Measurements from ENCODE around the gene CENPL.

GRCh38 chr1:173768206-173768605, 56.5 kb downstream of the CENPL start:
- TF ChIP-seq ZNF239 (tag by site-specific recombination; IDR thresholded peaks at IDR 0.05) (no peak), ZNF184 (tag by site-specific recombination; IDR thresholded peaks at IDR 0.05) (no peak), CTCF (tag by site-specific recombination; IDR thresholded peaks at IDR 0.05) (no peak), ZNF76 (tag by site-specific recombination; IDR thresholded peaks at IDR 0.05; ENCODE audit: borderline replicate concordance, low read depth) (no peak), ZNF274 (IDR thresholded peaks at IDR 0.05; ENCODE audit: low read length) (no peak), ZNF274 (tag by site-specific recombination; IDR thresholded peaks at IDR 0.05; ENCODE audit: borderline replicate concordance) (no peak), ZNF398 (tag by site-specific recombination; IDR thresholded peaks at IDR 0.05) (no peak), ATF2 (tag by site-specific recombination; IDR thresholded peaks at IDR 0.05; ENCODE audit: low read depth) (no peak), ZBTB11 (tag by site-specific recombination; conservative IDR thresholded peaks at IDR 0.05; ENCODE audit: low read depth) (no peak), ZNF561 (tag by site-specific recombination; IDR thresholded peaks at IDR 0.05; ENCODE audit: borderline replicate concordance) (no peak), ZNF518A (tag by site-specific recombination; conservative IDR thresholded peaks at IDR 0.05; ENCODE audit: low read depth) (no peak), TCF7L2 (IDR thresholded peaks at IDR 0.05; ENCODE audit: borderline replicate concordance, low read depth, low read length) (no peak), ZNF18 (tag by site-specific recombination; IDR thresholded peaks at IDR 0.05) (no peak)

All from HEK293 (cell line).